Measurements from ENCODE around the gene TOR4A. TPM values are rescaled to one million over a fixed set of nuclear protein-coding genes. Genes with fewer than 3 reads are reported as not detected.

The TOR4A gene
- polyA plus RNA-seq, 2 of the 4 experiments (the other 2 are of a cell fraction): 9.8 to 18.6 TPM

DNA sequence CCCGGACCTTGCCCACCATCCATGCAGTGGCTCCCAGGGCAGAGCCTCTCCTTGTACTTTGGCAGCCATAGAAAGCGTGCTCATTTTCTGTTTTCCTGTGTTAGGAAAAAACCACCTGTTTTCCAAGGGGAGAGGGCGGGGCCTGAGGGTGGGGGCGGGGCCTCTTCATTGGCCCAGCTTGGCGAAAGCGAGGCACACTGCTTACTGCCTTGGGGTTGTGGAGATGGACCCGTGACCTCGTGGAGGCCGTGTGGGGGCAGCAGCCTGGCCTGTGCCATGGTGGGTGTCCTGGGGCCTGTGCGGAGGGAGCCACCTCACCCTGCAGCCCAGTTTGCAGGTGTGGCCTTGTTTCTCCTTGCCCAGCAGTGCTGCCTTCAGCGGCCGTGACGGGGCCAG, 4.4 kb upstream of the TOR4A start:
- FAIRE-seq: no peak
- 78% methylated on average over 9 of the region's 13 CpGs for WGBS (ENCODE audit: missing lambda C conversion rate)
- DNase-seq (ENCODE audit: low read depth in 1 of 2, low spot score in 1 of 2): no peak
- Histone ChIP-seq H3K4me3 (no peak overlapping the region), H3K9me3 (no peaks in the 10 kb centered on the region), H3K4me1 (peaks cover 41% of the 10 kb centered on the region), H3K27ac (no peak overlapping the region; a peak in 1 of 6 replicates), H3K4me2 (no peak overlapping the region)
- ChIA-PET CTCF (interaction anchor here (0.7 to 4.2 kb wide), 7 partner anchors 11 to 187 kb away, joined by 3 to 43 read pairs (median 4); partner anchors contain the start of genes MAN1B1 and NRARP), POLR2A (interaction anchor here (1.2 kb wide), 1 partner anchor 32 kb away, joined by 4 read pairs; the partner anchor contains the start of gene TUBB4B)
- TF ChIP-seq EP300 (IDR thresholded peaks at IDR 0.05) (no peak), ZNF302 (CRISPR knock-in tag; IDR thresholded peaks at IDR 0.05) (no peak), EHMT2 (IDR thresholded peaks at IDR 0.05; ENCODE audit: low read depth) (no peak), HOXB5 (CRISPR knock-in tag; IDR thresholded peaks at IDR 0.05) (no peak), NFE2L2 (conservative IDR thresholded peaks at IDR 0.05; ENCODE audit: low read length) (no peak), RARB (CRISPR knock-in tag; IDR thresholded peaks at IDR 0.05) (no peak), MAZ (IDR thresholded peaks at IDR 0.05; ENCODE audit: borderline replicate concordance, low read depth, low read length) (no peak), FOSL2 (IDR thresholded peaks at IDR 0.05) (no peak), FOSL2 (CRISPR knock-in tag; IDR thresholded peaks at IDR 0.05) (no peak), ZC3H11A (IDR thresholded peaks at IDR 0.05) (no peak), PHF8 (IDR thresholded peaks at IDR 0.05; ENCODE audit: borderline replicate concordance, low read depth) (no peak), GATA3 (IDR thresholded peaks at IDR 0.05; ENCODE audit: borderline replicate concordance) (no peak), CBX8 (IDR thresholded peaks at IDR 0.05) (no peak), EHF (CRISPR knock-in tag; IDR thresholded peaks at IDR 0.05) (no peak), SMC3 (IDR thresholded peaks at IDR 0.05) (no peak), RAD21 (conservative IDR thresholded peaks at IDR 0.05 in 1 of 2, IDR thresholded peaks at IDR 0.05 in 1 of 2) (no peak), HEYL (CRISPR knock-in tag; IDR thresholded peaks at IDR 0.05) (no peak)
- TF ChIP-seq, protein P1, sequence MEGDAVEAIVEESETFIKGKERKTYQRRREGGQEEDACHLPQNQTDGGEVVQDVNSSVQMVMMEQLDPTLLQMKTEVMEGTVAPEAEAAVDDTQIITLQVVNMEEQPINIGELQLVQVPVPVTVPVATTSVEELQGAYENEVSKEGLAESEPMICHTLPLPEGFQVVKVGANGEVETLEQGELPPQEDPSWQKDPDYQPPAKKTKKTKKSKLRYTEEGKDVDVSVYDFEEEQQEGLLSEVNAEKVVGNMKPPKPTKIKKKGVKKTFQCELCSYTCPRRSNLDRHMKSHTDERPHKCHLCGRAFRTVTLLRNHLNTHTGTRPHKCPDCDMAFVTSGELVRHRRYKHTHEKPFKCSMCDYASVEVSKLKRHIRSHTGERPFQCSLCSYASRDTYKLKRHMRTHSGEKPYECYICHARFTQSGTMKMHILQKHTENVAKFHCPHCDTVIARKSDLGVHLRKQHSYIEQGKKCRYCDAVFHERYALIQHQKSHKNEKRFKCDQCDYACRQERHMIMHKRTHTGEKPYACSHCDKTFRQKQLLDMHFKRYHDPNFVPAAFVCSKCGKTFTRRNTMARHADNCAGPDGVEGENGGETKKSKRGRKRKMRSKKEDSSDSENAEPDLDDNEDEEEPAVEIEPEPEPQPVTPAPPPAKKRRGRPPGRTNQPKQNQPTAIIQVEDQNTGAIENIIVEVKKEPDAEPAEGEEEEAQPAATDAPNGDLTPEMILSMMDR (IDR thresholded peaks at IDR 0.05): no peak
- TF ChIP-seq, protein P2, sequence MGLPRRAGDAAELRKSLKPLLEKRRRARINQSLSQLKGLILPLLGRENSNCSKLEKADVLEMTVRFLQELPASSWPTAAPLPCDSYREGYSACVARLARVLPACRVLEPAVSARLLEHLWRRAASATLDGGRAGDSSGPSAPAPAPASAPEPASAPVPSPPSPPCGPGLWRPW (IDR thresholded peaks at IDR 0.05): no peak
- TF ChIP-seq, protein P3, sequence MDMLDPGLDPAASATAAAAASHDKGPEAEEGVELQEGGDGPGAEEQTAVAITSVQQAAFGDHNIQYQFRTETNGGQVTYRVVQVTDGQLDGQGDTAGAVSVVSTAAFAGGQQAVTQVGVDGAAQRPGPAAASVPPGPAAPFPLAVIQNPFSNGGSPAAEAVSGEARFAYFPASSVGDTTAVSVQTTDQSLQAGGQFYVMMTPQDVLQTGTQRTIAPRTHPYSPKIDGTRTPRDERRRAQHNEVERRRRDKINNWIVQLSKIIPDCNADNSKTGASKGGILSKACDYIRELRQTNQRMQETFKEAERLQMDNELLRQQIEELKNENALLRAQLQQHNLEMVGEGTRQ (IDR thresholded peaks at IDR 0.05): no peak
- TF ChIP-seq, protein P4, sequence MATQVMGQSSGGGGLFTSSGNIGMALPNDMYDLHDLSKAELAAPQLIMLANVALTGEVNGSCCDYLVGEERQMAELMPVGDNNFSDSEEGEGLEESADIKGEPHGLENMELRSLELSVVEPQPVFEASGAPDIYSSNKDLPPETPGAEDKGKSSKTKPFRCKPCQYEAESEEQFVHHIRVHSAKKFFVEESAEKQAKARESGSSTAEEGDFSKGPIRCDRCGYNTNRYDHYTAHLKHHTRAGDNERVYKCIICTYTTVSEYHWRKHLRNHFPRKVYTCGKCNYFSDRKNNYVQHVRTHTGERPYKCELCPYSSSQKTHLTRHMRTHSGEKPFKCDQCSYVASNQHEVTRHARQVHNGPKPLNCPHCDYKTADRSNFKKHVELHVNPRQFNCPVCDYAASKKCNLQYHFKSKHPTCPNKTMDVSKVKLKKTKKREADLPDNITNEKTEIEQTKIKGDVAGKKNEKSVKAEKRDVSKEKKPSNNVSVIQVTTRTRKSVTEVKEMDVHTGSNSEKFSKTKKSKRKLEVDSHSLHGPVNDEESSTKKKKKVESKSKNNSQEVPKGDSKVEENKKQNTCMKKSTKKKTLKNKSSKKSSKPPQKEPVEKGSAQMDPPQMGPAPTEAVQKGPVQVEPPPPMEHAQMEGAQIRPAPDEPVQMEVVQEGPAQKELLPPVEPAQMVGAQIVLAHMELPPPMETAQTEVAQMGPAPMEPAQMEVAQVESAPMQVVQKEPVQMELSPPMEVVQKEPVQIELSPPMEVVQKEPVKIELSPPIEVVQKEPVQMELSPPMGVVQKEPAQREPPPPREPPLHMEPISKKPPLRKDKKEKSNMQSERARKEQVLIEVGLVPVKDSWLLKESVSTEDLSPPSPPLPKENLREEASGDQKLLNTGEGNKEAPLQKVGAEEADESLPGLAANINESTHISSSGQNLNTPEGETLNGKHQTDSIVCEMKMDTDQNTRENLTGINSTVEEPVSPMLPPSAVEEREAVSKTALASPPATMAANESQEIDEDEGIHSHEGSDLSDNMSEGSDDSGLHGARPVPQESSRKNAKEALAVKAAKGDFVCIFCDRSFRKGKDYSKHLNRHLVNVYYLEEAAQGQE (IDR thresholded peaks at IDR 0.05): no peak
- ATAC-seq: no peak
